GM19468 (cell line): Measurements from ENCODE around the gene RREB1.

ENCODE experiments used
- ATAC-seq: cut with Tn5 transposase; IDR thresholded peaks from one replicate; pipeline ENCODE4 v1.9.1; 2021; ENCODE audit warnings: mild to moderate bottlenecking, moderate library complexity, moderate number of reproducible peaks; ENCODE audit not compliant: unreplicated experiment; ENCODE audit errors: extremely low read depth

RREB1 gene

DNA sequence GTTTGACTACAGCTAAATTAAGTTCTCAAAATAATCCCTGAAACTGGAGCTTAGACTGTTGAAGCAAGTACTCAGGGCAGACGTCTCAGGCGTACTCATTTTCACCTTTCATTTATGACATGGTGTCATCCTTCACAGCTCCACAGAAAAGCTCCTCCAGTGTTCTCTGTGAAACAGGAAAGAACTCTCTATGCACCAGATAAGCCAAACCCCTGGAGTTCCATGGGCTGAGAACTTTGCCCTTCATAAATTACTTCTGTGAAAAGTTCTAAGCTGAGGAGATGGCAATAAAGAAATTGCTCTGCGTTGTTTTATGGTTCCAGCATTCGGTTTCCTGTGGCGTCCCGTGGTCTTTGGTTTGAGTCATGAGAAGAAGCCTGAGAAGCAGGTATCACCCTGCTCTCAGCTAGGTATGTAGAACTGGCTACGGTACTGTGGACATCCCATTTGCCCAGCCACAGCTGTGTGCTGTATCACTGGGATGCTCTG, 20.2 kb upstream of the RREB1 start:
- ATAC-seq: peak; percentile 39

DNA sequence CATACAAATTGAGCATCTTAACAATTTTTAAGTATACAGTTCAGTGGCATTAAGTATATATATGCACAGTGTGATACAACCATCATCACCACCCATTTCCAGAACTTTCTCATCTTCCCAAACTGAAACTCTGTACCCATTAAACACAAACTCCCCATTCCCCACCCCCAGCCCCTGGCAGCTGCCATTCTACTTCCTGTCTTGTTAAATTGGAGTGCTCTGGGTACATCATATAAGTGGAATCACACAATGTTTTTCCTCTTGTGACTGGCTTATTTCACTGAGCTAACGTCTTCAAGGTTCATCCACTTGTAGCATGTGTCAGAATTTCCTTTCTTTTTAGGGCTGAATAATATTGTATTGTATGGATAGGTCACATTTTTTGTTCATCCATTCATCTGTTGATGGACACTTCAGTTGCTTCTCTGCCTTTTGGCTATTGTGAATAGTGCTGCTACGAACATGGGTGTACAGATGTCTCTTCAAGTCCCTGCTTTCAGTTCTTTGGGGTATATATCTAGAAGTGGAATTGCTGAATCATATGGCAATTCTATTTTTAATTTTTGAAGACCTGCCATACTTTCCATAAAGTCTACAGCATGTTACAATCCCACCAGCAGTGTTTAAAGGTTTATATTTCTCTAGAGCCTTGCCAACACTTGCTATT, 19.6 kb upstream of the RREB1 start:
- no peak for ATAC-seq

DNA sequence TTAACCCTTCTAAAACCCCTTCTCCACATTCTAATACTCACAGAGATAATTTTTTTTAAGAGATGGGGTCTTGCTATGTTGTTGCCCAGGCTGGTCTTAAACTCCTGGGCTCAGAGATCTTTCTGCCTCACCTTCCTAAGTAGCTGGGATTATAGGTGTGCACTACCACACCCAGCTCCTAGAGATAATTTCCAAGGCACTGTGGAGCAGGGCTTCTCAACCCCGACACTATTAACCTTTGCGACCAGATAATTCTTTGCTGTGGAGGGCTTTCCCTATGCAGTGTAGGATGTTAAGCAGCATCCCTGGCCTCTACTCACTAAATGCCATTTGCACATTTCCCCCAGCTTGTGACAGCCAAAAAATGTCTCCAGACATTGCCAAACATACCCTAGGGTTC, 8.8 kb upstream of the RREB1 start:
- ATAC-seq: no peak

DNA sequence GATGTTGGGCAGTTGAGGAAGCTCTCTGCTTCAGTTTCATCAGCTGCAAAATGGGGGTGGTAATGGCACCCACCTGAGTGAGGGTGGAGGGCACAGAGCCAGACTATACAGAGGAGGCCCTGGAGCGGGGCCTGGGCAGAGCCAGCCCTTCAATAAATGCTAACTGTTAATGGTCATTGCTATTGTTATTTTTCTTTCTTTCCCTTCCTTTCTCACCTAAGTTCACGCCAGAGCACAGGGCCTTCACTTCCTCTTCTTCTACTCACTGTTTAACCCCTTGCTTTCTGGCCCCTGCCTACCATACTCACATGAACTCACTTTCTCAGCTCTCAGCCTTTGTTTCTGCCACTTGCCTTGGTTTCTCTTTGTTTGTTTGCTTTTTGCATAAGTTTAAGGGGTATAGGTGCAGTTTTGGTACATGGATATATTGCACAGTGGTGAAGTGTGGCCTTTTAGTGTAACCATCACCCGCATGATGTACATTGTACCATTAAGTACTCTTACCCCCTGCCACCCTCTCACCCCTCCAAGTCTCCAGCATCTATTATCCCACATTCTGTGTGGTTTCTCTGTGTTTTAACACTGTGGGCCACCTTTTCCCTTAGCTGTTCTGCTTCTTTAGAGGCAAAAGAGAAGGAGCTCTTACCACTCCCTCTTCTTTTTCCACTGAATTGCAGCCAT, 7.5 kb upstream of the RREB1 start:
- ATAC-seq: no peak

- no peak for ATAC-seq
Measured at GRCh38 chr6:7100753-7101081, 7.0 kb upstream of the RREB1 start.

- no peak for ATAC-seq
Measured at GRCh38 chr6:7101290-7101689, 6.5 kb upstream of the RREB1 start.

GRCh38 chr6:7104752-7105151, 3.0 kb upstream of the RREB1 start:
- no peak for ATAC-seq

- no peak for ATAC-seq
Measured at GRCh38 chr6:7106215-7106751, 1.5 kb upstream of the RREB1 start.

DNA sequence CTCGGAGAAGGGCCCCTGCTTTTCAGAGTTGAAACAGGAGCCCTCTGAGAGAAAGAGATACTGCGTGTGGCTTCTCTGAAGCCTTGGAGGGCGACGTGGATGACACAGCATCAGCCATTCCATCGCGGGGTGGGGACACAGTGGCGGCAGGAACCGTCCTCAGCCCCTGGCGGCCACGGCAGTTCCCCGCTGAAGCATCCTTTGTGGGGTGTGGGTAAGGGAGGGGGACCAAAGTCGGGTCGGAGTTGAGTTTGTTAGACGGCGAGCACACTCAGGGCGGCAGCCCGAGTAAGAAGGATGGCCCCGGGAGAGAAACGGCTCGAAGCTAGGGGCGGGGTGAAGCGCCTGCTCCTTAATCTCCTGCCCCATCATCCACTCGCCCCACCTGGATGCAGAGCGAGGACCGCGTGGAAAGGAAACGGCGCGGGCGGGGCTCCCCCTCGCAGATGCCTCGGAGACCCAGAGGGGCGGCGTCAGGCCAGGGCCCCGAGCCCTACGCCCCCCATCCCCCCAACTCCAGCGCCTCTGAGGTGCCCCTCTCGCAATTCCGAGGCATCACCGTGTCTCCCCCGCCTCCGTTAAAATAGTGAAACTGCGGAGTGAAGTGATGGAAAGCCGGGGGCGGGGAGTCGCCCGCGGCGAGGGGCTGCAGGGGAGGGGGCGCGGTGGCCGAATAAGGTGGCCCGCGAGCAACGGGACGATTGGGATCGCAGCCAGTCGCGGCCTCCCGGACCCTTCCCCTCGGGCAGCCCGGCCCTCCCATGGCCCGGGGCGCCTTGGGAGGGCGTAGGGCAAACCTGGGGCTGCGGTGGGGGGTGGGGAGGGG, 796 bp upstream of the RREB1 start:
- ATAC-seq: peak; percentile 30

DNA sequence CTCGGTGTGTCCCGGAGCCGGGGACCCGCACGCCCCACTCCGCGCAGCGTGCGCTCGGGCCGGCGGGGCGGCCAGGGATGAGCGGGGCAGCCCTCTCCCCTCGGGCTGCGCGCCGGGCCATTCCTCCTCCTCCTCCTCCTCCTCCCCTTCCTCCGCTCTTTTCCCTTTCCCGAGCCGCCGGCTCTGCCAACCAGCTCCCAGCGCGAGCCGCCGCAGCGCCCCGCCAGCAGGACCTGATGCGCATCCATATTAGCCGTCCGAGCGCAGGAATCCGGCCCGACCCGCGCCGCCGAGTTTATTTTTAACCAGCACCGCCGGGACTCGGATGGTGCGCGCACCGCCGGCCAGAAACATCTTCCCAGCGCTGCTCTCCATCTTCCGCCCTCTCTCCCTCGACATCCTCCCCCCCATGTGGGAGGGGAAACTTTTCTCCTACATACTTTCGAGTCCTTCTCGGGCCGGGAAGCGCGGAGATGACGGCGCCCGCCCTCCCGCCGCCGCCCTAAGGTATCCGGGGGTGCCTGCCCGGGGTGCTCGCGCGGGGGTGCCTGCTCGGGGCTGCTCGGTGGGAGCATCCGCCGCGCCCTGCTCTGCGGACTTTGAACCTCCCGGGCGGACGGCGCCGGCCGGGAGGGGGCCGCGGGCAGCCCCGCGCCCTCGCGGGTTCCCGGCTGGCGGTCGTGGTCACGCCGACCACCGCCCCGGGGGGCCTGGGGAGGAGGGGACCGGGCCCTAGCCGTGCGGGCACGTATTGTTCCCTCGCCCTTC, 619 bp downstream of the RREB1 start:
- no peak for ATAC-seq

DNA sequence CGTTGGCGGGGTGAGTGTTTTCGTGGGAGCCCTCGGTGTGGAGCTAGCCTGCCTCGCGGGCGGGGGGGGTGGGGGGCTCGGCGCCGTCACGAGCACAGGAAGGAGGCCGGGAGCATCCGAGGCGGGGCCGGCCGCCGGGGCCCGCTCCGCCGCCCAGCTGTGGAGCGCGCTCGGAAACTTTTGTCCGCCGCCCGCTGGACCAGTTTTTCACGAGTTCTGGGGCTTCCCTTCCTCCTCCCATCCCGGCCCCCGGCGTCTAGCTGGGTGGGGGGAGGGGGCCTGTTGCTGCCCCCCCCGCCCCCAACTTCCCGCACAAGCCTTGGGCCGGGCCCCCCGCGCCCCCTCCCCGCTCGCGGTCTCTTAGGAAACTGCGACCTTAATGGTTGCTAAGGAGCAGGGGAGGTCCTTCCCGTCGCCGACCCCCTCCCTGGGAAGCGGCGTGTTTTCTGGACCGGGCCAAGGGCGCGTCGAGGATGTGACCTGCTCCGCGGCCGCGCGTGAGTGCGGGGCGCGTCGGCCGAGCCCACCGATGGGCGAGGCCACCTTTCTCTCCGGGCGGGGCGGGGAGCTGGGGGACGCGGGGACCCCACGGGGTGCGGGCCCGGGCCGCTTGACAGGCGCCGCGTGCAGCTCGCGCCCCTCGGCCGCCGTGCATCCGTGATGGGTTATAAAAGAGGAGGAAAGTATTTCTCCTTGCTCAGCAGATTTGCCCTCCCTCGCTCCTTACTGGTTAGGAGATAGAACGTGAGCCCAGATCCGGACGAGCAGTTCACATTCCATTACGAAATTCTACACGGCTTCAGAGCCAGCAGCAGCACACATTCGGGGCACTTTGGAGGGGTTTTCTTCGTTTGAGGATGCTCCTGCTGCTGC, 1.4 kb downstream of the RREB1 start:
- ATAC-seq: no peak

- no peak for ATAC-seq
Measured at GRCh38 chr6:7110092-7110792, 2.5 kb downstream of the RREB1 start.

- ATAC-seq: no peak
Measured at GRCh38 chr6:7111095-7111690, 3.4 kb downstream of the RREB1 start.

DNA sequence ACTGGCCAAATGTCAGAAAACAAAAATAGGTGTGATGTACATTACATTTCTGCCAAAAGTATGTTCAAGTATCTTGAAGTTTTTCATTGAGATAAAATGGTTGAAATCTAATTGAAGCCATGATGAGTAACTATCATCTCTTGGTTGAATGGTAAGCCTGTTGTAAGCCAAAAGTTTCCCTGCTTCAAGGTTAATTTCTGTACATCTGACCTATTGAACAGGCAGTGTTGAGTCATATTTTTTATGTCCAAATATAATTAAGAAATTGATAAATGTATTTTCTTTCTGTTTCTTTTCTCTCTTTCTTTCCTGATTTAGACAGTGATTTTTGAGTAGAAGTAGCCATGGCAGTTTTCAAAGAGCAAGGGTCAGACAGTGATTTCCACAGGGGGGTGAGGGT, 4.4 kb downstream of the RREB1 start:
- no peak for ATAC-seq

DNA sequence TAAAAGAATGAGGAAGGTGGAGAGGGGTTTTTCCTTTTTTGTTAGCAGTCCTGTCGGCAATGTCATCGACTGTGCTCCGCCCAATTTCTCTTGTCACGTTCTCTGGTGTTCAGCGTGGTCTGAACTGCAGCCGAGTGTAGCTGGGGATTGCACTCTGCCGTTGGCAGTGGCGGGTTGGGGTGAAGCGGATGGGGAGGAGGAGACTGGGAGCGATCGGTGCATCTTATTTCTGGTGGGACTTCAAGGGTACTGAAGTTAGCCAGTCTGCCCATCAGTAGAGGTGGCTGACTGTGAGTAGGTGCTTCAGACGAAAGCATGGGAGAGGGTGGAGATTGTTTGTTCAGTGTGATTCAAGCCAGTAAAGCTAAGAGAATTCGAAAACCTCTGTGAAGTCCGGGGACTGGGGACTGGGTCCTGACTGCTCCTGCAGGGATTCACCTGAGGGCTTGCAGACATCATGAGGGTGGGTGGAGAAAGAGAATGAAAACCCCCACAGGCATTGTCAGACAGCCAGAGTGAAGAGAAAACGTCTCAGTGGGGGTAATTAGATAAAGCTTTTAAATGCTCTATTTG, 5.1 kb downstream of the RREB1 start:
- ATAC-seq: no peak

DNA sequence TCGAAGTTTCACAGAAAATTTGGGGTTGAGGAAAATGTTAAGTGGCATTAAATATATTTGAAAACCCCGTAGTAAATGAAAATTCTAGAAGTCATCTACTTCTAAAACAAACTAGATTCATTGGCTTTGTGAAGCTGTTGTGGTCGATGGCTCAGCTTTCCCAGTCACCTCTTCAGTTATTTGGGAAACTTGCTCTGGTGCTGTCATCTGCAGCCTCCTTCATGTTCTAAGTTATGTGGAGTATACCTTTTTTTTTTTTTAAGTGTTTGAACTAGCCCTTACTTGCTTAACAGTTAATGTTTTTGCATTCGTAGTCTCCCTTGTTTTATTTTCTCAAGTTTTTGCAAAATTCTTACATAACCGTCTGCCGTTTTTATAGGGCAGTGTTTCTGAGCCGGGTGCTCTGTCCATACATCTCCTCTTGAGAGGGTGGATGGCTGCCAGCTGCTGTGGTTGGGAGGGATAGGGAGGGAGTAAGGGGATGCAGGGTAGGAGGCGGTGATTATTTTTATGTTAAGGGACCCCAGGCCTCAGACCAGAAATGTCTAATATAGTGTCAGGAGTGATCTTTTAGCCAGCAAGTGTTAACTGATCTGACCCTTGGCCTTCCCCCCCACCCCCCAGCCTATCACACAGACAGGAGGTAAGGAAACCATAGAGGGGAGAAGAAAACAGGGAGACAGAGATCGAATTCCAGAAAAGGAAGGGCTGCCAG, 7.1 kb downstream of the RREB1 start:
- ATAC-seq: no peak

- ATAC-seq: no peak
Measured at GRCh38 chr6:7115543-7116231, 7.9 kb downstream of the RREB1 start.
